ENCODE data around the gene PPP4R4. TPM values are rescaled to one million over a fixed set of nuclear protein-coding genes. Genes with fewer than 3 reads are reported as not detected.
"Not testable (repeated sequence)": the region's sequence is repeated elsewhere in the genome, so short reads cannot be mapped to it uniquely, and the experiment has no call there.

PPP4R4 gene
- total RNA-seq, 1 donor from 2014 or later: 12.8 TPM

GRCh38 chr14:94217116-94217515 lies 43.0 kb downstream of the PPP4R4 start:
- peaks cover 9% of the 10 kb centered on the region for H3K4me1 Mint-ChIP-seq (ENCODE audit: low read depth)
- no peak for TF ChIP-seq CTCF (IDR thresholded peaks at IDR 0.05; ENCODE audit: unreplicated experiment)
- no peak overlapping the region for H3K27ac Mint-ChIP-seq
- no peak for DNase-seq (ENCODE audit: low spot score, unreplicated experiment)
- no peaks in the 10 kb centered on the region for H3K27me3 Mint-ChIP-seq
- H3K9me3 Mint-ChIP-seq (ENCODE audit: low read depth): peaks cover 25% of the 10 kb centered on the region
- peaks cover 17% of the 10 kb centered on the region for H3K36me3 Mint-ChIP-seq (ENCODE audit: insufficient read depth)
- H3K4me3 Mint-ChIP-seq (ENCODE audit: low read depth): no peak overlapping the region

- not testable (repeated sequence) for H3K27ac Mint-ChIP-seq; H3K4me3 Mint-ChIP-seq (ENCODE audit: low read depth); H3K4me1 Mint-ChIP-seq (ENCODE audit: low read depth); H3K27me3 Mint-ChIP-seq; DNase-seq (ENCODE audit: low spot score, unreplicated experiment)
- Mint-ChIP-seq H3K36me3 (ENCODE audit: insufficient read depth) (peaks cover 16% of the 10 kb centered on the region), H3K9me3 (ENCODE audit: low read depth) (peaks cover 26% of the 10 kb centered on the region)
These were observed 44.2 kb downstream of the PPP4R4 start for GRCh38 chr14:94218198-94218886.

GRCh38 chr14:94224040-94224439 lies 49.9 kb downstream of the PPP4R4 start:
- no peak overlapping the region for H3K4me3 Mint-ChIP-seq (ENCODE audit: low read depth)
- DNase-seq (ENCODE audit: low spot score, unreplicated experiment): no peak
- H3K4me1 Mint-ChIP-seq (ENCODE audit: low read depth): no peaks in the 10 kb centered on the region
- H3K27ac Mint-ChIP-seq: no peak overlapping the region
- peaks cover 13% of the 10 kb centered on the region for H3K9me3 Mint-ChIP-seq (ENCODE audit: low read depth)
- no peaks in the 10 kb centered on the region for H3K27me3 Mint-ChIP-seq
- no peak for TF ChIP-seq CTCF (IDR thresholded peaks at IDR 0.05; ENCODE audit: unreplicated experiment)
- peaks cover 10% of the 10 kb centered on the region for H3K36me3 Mint-ChIP-seq (ENCODE audit: insufficient read depth)

GRCh38 chr14:94225460-94226378 lies 51.6 kb downstream of the PPP4R4 start:
- no peak for TF ChIP-seq CTCF (IDR thresholded peaks at IDR 0.05; ENCODE audit: unreplicated experiment)
- no peaks in the 10 kb centered on the region for H3K4me1 Mint-ChIP-seq (ENCODE audit: low read depth)
- no peaks in the 10 kb centered on the region for H3K27me3 Mint-ChIP-seq
- H3K27ac Mint-ChIP-seq: no peak overlapping the region
- peaks cover 8% of the 10 kb centered on the region for H3K36me3 Mint-ChIP-seq (ENCODE audit: insufficient read depth)
- DNase-seq (ENCODE audit: low spot score, unreplicated experiment): no peak
- peaks cover 12% of the 10 kb centered on the region for H3K9me3 Mint-ChIP-seq (ENCODE audit: low read depth)
- H3K4me3 Mint-ChIP-seq (ENCODE audit: low read depth): no peak overlapping the region

- DNase-seq (ENCODE audit: low spot score, unreplicated experiment): no peak
- TF ChIP-seq CTCF (IDR thresholded peaks at IDR 0.05; ENCODE audit: unreplicated experiment): no peak
- H3K27ac Mint-ChIP-seq: no peak overlapping the region
- no peaks in the 10 kb centered on the region for H3K4me1 Mint-ChIP-seq (ENCODE audit: low read depth)
- no peaks in the 10 kb centered on the region for H3K27me3 Mint-ChIP-seq
- no peak overlapping the region for H3K4me3 Mint-ChIP-seq (ENCODE audit: low read depth)
- peaks cover 5% of the 10 kb centered on the region for H3K9me3 Mint-ChIP-seq (ENCODE audit: low read depth)
- peaks cover 2% of the 10 kb centered on the region for H3K36me3 Mint-ChIP-seq (ENCODE audit: insufficient read depth)
These were observed 52.9 kb downstream of the PPP4R4 start for GRCh38 chr14:94227029-94227428.
